CD4-positive, alpha-beta T cell (primary cell): Measurements from ENCODE around the gene PIN1. TPM values are rescaled to one million over a fixed set of nuclear protein-coding genes. Genes with fewer than 3 reads are reported as not detected.

Experiments used
- ATAC-seq: fragments of 200-7000 bp; cut with Tn5 transposase; one replicate; pipeline ENCODE4 v1.10.0; 2022; ENCODE audit warnings: mild to moderate bottlenecking; ENCODE audit not compliant: poor library complexity
- CTCF ChIA-PET: fragments of 350-600 bp; sonication (Branson Sonifier 250); formaldehyde crosslinking; loops from one replicate; lab custom pipeline; 2021; ENCODE audit warnings: antibody characterized with exemption, inconsistent platforms; lab: Charles Lee
- POLR2A ChIA-PET: fragments of 350-600 bp; sonication (Branson Sonifier 250); formaldehyde crosslinking; loops from one replicate; lab custom pipeline; 2021; ENCODE audit warnings: antibody characterized with exemption, inconsistent platforms; lab: Charles Lee
- DNase-seq, 14 experiments: peaks; one replicate each; pipeline ENCODE4 v3.0.0-alpha.2; 2013 to 2020; ENCODE audit warnings: mixed read lengths in 2 of 14
- H3K27ac ChIP-seq, 2 donors: one replicate each; pipeline versions ENCODE4 v1.5.1 to v1.7.0; 2013; ENCODE audit warnings: low read length in 2 of 2, low read depth in 1 of 2, mild to moderate bottlenecking in 1 of 2
- H3K27me3 ChIP-seq, 2 experiments: 1 replicate in 1 of 2; 2 replicates in 1 of 2; pipeline versions ENCODE4 v1.6.1 to v1.7.0; 2013; ENCODE audit warnings: low read length in 2 of 2, control low read depth in 1 of 2, mild to moderate bottlenecking in 1 of 2, moderate library complexity in 1 of 2; ENCODE audit not compliant: insufficient read depth in 2 of 2, control insufficient read depth in 1 of 2
- H3K36me3 ChIP-seq: one replicate; pipeline ENCODE4 v1.6.1; 2013; ENCODE audit warnings: low read length, control low read depth; ENCODE audit not compliant: insufficient read depth
- H3K4me1 ChIP-seq: one replicate; pipeline ENCODE4 v1.6.1; 2013; ENCODE audit warnings: low read length, control low read depth; ENCODE audit not compliant: insufficient read depth
- H3K4me3 ChIP-seq: one replicate; pipeline ENCODE4 v1.5.1; 2013; ENCODE audit warnings: mild to moderate bottlenecking, low read length, moderate library complexity
- H3K9me3 ChIP-seq, 2 experiments: 1 replicate in 1 of 2; 2 replicates in 1 of 2; pipeline versions ENCODE4 v1.6.1 to v1.7.0; 2013; ENCODE audit warnings: low read length in 2 of 2, mild to moderate bottlenecking in 2 of 2, control low read depth in 1 of 2, moderate library complexity in 1 of 2; ENCODE audit not compliant: control insufficient read depth in 1 of 2, insufficient read depth in 1 of 2
- H3K27ac Mint-ChIP-seq: one replicate; pipeline ENCODE4 v1.8.0; 2020; ENCODE audit warnings: mixed read lengths
- H3K27me3 Mint-ChIP-seq: one replicate; pipeline ENCODE4 v1.8.0; 2021; ENCODE audit warnings: mixed read lengths
- H3K36me3 Mint-ChIP-seq: one replicate; pipeline ENCODE4 v1.8.0; 2021; ENCODE audit warnings: low read depth, mixed read lengths
- H3K4me1 Mint-ChIP-seq: one replicate; pipeline ENCODE4 v1.8.0; 2021; ENCODE audit warnings: low read depth, mixed read lengths
- H3K4me3 Mint-ChIP-seq: one replicate; pipeline ENCODE4 v1.8.0; 2020; ENCODE audit warnings: mild to moderate bottlenecking, mixed read lengths
- H3K9me3 Mint-ChIP-seq: one replicate; pipeline ENCODE4 v1.8.0; 2020; ENCODE audit warnings: mixed read lengths
- intact Hi-C, 2 experiments: fragments of 100-400 bp; cut with DNase I in 1 of 2; cut with micrococcal nuclease in 1 of 2; formaldehyde crosslinking; loops; one replicate each; pipeline versions ENCODE4 v1.15.1 to v1.9.0; 2023 to 2025; cut with DNase I, micrococcal nuclease
- total RNA-seq, 174 experiments: library from RNA in 2 of 174; stranded (reverse) in 2 of 174; gene quantifications; one replicate each; pipeline ENCODE4 v1.2.3 and lab custom pipeline; 2021 to 2026
- TF ChIP-seq, protein P1 (sequence below): fragments of 200-600 bp; IDR thresholded peaks from one replicate; pipeline ENCODE4 v1.8.0; 2022; ENCODE audit warnings: antibody characterized with exemption, mild to moderate bottlenecking

Gene PIN1
- total RNA-seq, 2 experiments from 2014 or later: 33.2 to 35.3 TPM

DNA sequence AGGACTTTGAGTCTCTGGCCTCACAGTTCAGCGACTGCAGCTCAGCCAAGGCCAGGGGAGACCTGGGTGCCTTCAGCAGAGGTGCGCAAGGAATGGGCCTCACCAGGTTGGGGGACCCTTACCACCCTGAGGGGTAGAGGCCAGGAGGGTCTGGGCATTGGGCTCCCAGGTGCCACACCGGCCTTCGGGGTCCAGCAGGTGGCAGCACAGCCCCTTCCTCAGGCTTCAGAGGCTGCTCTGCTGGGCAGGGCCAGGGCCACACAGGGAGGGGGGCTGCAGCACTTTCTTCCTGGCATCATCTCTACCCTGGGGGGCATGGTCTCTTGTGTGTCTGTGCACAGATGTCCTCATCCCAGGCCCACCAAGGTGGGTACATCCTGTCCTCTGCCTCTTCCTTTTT, 12.9 kb downstream of the PIN1 start:
- ChIA-PET POLR2A (no interaction called here), CTCF (no interaction called here)
- peaks cover 25% of the 10 kb centered on the region for H3K4me1 ChIP-seq
- intact Hi-C loops: loop anchor here (1.0 to 2.0 kb wide), 2 partner anchors 17 to 66 kb away; no protein-coding TSS in a partner anchor
- ATAC-seq (peak; percentile 68), DNase-seq (peak in 13 of 14 experiments; percentile 27 to 73 (median 50))
- no peaks in the 10 kb centered on the region for H3K27me3 ChIP-seq
- no peaks in the 10 kb centered on the region for H3K9me3 Mint-ChIP-seq
- peaks cover 0 to 11% of the 10 kb centered on the region in 2 experiments for H3K9me3 ChIP-seq
- H3K36me3 Mint-ChIP-seq: peaks cover 74% of the 10 kb centered on the region
- no peak overlapping the region for H3K4me3 Mint-ChIP-seq
- no peak overlapping the region for H3K27ac Mint-ChIP-seq
- no peak overlapping the region for H3K27ac ChIP-seq
- H3K4me1 Mint-ChIP-seq: peaks cover 34% of the 10 kb centered on the region
- peaks cover 60% of the 10 kb centered on the region for H3K36me3 ChIP-seq
- H3K4me3 ChIP-seq: no peak overlapping the region
- TF ChIP-seq, protein P1, sequence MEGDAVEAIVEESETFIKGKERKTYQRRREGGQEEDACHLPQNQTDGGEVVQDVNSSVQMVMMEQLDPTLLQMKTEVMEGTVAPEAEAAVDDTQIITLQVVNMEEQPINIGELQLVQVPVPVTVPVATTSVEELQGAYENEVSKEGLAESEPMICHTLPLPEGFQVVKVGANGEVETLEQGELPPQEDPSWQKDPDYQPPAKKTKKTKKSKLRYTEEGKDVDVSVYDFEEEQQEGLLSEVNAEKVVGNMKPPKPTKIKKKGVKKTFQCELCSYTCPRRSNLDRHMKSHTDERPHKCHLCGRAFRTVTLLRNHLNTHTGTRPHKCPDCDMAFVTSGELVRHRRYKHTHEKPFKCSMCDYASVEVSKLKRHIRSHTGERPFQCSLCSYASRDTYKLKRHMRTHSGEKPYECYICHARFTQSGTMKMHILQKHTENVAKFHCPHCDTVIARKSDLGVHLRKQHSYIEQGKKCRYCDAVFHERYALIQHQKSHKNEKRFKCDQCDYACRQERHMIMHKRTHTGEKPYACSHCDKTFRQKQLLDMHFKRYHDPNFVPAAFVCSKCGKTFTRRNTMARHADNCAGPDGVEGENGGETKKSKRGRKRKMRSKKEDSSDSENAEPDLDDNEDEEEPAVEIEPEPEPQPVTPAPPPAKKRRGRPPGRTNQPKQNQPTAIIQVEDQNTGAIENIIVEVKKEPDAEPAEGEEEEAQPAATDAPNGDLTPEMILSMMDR: peak; percentile 71
- no peaks in the 10 kb centered on the region for H3K27me3 Mint-ChIP-seq

DNA sequence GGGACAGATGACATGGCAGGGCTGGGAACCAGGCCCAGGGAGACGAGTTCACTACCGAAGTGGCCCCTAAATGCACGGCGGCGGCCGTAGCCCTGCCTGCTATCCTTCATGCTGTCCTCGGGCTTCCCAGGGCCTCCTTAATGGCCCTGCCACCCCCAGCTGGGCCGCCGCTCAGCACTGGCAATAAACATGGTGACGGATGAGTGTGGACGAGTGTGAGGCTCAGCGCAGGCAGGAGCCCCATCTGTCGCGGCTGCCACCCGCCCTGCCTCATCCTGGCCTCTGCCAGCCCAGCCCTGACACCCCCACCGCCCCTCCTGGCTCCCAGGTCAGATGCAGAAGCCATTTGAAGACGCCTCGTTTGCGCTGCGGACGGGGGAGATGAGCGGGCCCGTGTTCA, 13.6 kb downstream of the PIN1 start:
- peaks cover 41% of the 10 kb centered on the region for H3K4me1 Mint-ChIP-seq
- intact Hi-C loops: loop anchor here (1.0 to 2.0 kb wide), 2 partner anchors 16 to 66 kb away; no protein-coding TSS in a partner anchor
- H3K27me3 Mint-ChIP-seq: no peaks in the 10 kb centered on the region
- no peak overlapping the region for H3K4me3 Mint-ChIP-seq
- TF ChIP-seq, protein P1: no peak
- DNase-seq (no peak), ATAC-seq (no peak)
- CTCF ChIA-PET: no interaction called here
- peaks cover 25% of the 10 kb centered on the region for H3K4me1 ChIP-seq
- POLR2A ChIA-PET: no interaction called here
- peaks cover 0 to 4% of the 10 kb centered on the region in 2 experiments for H3K9me3 ChIP-seq
- no peak overlapping the region for H3K27ac ChIP-seq
- peaks cover 74% of the 10 kb centered on the region for H3K36me3 Mint-ChIP-seq
- no peak overlapping the region for H3K4me3 ChIP-seq
- H3K36me3 ChIP-seq: peaks cover 57% of the 10 kb centered on the region
- H3K27ac Mint-ChIP-seq: no peak overlapping the region
- no peaks in the 10 kb centered on the region for H3K9me3 Mint-ChIP-seq
- H3K27me3 ChIP-seq: no peaks in the 10 kb centered on the region

DNA sequence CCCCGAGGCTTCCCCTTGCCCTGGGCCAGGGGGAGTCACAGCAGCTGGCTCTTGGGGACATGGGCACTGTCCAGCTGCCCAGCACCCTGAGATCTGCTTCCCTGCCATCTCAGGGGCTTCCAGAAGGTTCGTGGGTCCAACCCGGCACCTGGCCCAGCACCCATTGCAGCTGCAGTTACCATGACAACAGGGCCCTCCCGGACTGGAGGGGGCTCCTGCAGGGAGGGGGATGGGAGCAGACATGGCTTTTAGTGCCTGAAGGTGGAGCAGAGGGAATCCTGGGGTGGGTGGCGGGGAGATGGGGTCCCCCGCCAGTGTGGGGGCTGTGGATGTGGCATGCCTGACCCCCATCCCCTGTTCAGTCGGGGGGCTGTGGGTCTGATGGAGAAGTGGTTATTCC, 14.7 kb downstream of the PIN1 start:
- H3K36me3 ChIP-seq: peaks cover 49% of the 10 kb centered on the region
- intact Hi-C loops: loop anchor here in 1 of 2 experiments (2.0 to 10.0 kb wide), 3 partner anchors 15 to 375 kb away; no protein-coding TSS in a partner anchor
- POLR2A ChIA-PET: no interaction called here
- peaks cover 51% of the 10 kb centered on the region for H3K4me1 Mint-ChIP-seq
- peaks cover 75% of the 10 kb centered on the region for H3K36me3 Mint-ChIP-seq
- no peaks in the 10 kb centered on the region for H3K9me3 Mint-ChIP-seq
- ATAC-seq (no peak), DNase-seq (no peak)
- no peak overlapping the region for H3K4me3 Mint-ChIP-seq
- H3K9me3 ChIP-seq: no peaks in the 10 kb centered on the region
- TF ChIP-seq, protein P1: no peak
- peaks cover 34% of the 10 kb centered on the region for H3K4me1 ChIP-seq
- CTCF ChIA-PET: no interaction called here
- no peak overlapping the region for H3K4me3 ChIP-seq
- no peak overlapping the region for H3K27ac Mint-ChIP-seq
- no peaks in the 10 kb centered on the region for H3K27me3 ChIP-seq
- H3K27me3 Mint-ChIP-seq: no peaks in the 10 kb centered on the region
- H3K27ac ChIP-seq: no peak overlapping the region
